GM18508 (cell line): ENCODE data around the gene FXN.

ENCODE experiments used
- ATAC-seq: cut with Tn5 transposase; IDR thresholded peaks from one replicate; pipeline ENCODE4 v1.9.1; 2021; ENCODE audit warnings: moderate number of reproducible peaks; ENCODE audit not compliant: insufficient read depth, unreplicated experiment

Gene FXN

DNA sequence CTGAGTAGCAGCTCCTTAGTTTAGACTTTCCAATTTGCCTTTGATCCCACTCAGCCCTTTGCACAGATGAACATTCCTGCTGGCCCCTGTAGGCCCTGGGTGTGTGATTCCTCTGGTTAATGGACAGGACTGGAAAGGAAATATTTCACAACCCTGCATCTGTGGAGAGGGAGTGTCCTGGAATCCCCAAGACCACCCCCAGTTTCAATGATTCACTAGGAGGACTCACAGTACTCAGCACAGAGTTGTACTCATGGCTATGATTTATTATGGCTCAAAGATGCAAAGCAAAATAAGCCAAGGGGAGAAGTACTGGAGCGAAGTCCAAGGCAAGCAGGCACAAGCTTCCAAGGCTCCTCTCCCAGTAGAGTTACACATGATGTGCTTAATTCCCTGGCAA lies 96.1 kb downstream of the FXN start:
- ATAC-seq, result no peak

DNA sequence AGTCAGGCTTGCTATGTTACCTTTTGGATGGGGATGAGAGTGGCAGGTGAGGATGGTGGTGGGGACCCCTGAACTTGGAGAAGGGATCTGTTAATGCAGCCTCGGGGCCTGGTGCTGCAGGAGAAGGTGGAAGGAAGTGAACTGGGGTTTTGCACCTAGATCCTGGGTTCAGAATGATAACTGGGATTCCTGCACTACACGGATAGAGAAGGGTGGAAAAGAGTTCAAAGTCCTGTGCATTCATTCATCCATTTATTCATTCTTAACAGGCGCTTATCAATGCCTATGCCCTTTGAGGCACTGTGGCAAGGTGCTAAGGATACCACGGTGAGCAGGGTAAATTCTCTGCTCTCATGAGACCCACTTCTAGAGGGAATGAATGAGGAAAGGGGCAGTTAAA lies 96.8 kb downstream of the FXN start:
- ATAC-seq, result no peak

DNA sequence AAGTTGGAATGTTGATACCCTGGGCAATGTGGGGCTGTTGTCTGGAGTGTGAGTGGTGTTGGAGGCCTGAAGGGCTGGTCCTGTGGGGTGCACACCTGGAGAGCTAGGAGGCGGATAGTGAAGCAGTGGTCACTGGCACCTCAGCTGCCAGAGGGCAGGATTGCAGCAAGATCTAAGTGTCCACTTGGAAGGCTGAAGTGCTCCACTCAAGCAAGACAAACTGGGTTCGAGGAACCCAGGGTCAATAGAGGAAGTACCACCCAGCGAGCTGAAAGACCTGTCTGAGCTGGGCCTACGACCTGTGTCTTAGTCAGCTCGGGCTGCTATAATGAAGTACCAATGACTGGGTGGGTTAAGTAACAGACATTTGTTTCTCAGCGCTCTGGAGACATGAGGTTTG lies 98.9 kb downstream of the FXN start:
- no peak for ATAC-seq

DNA sequence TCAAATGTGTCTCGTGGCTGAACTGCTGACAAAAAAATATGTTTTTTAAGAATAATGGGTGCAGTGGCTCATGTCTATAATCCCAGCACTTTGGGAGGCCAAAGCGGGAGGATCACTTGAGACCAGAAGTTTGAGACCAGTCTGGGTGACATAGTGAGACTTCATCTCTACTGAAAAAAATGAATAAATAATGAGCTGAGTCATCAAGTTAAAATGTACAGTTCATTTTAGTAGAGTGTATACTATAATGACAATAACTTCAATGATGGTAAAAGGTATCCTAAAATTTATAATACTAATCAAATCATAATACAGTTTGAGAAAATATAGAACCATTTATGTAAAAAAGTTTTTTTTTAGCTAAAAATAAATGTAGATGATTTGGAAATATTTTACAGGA lies 100.6 kb downstream of the FXN start:
- ATAC-seq, result no peak

DNA sequence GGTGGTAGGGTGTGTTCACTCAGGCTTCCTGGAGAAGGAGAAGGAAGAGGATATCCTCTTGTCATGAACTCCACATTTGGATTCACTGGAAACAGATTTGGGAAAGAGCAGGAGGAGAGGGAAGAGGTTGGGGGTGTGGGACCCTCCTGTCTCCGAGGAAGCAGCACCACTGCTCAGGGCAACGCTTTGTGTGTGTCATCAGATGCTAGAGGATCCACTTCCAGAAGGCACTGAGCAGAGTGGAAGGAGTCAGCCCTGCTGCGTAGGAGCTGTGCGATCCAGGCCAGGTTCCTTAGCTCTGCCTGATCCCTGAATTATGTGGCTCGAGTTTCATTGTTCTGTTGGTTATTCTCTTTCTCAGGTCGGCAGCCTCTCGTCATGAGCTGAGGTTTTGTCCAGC lies 101.2 kb downstream of the FXN start:
- no peak for ATAC-seq

DNA sequence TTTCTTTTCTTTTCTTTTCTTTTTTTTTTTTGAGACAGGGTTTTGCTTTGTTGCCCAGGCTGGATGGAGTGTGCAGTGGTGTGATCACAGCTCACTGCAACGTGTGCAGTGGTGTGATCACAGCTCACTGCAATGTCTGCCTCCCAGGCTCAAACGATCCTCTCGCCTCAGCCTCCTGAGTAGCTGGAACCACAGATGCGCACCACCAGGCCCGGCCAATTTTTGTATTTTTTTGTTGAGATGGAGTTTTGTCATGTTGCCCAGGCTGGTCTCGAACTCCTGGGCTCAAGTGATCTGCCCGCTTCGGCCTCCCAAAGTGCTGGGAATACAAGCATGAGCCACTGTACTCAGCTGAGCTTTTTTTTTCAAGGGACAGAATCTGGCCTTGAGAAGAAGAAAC lies 101.8 kb downstream of the FXN start:
- no peak for ATAC-seq

DNA sequence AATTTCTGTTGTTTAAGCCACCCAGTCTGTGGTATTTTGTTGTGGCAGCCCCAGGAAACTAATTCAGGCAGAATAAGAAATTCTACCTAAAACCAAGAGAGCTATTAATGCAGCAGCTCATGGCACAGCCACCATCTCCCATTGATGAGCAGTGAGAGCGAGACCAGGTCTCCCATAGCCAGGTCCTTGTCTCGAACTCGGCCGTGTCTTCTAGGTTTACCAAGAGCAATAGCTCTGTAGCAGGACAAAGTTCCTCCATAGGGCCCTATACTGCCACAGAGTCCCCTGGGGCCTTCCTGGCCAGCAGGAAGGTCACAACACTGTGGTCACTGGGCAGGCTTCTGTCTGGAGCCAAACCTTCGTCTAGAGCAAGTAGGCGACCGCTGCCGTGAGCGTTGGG lies 104.0 kb downstream of the FXN start:
- ATAC-seq, result no peak

DNA sequence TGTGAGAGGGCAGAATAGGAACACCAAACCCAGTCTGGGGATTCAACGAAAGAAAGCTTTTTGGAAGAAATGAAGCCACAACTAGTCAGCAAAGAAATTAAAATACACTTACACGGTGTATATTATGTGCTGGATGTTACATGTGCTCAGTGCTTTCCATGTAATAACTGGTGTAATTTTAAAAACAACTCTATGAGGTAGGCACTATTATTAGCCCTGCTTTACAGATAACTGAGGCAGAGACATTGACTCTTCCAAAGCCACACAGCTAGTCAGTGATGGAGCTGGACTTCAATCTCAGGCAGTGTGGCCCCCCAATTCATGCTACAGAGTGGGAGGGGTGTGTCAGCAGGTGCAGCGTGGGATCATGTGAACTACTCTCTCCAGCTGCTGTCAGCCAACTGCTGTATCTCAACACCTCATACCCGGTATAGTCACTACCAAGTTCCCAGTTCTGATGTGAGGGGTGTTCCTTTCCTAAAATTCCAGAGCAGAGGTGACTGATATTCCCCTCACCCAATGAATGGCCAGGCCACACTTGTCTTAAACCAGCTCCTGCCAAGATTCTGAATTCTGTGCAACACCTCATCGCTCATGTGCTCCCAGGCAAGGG lies 104.7 kb downstream of the FXN start:
- ATAC-seq, result no peak

DNA sequence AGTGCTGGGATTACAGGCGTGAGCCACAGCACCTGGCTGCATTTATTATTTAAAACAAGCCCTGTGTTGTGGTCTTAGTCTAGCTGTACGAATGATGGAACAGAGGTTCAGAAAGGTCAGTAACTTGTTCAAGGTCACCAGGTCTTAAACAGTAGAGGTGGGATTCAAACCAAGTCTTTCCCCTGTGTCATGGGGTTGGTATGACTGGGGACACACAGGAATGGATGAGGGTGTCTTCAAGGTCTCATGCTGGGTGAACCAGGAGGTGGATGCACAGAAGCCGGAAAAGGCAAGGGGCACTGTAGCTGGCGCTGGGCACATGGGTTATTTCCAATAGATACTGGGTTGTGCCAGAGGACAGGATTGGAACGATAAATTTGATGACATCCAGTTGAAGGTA lies 106.3 kb downstream of the FXN start:
- no peak for ATAC-seq

DNA sequence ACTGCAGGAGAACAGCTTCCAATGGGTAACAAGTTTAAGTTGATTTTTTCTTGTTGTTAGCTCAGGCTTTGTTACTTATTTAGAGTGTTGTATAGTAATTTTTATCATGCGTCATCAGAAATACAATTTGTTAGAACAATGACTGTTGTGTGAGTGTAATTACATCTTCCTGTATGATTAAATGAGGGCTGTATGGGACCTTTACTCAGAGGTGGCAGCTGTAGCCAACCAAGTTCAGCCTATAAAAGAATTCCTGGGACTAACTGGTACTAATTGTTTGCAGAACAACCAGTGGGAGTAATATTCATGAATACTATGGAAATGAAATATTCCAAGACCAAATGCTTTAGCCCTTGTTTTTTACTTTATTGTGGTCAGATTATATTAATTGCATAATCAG lies 107.7 kb downstream of the FXN start:
- ATAC-seq, result no peak

DNA sequence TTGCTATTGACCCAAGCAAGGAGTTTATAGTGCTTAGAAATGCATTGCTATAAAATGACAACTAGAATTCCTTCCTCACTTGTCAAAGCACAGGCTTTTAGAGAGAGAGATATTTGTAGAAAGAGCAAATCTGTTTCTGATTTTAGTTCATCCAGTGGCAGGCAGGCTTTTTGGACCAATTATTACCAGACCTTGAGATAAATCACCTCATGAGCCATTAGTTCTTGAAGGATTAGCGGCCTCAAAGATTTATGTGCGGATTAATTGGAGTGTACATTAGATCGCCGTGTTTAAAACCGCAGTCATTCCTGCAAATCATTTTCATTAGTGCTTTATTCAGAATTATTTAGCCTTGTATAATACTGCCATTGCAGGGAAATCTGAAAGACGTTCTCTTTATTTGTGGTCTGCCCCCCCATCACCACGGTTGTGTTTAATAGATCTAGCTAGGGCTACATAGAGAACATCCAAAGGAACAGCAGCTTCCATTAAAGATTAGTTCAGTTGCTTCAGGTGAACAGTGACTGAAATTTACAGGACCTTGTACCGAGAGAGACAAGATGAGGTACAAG lies 109.7 kb downstream of the FXN start:
- no peak for ATAC-seq

DNA sequence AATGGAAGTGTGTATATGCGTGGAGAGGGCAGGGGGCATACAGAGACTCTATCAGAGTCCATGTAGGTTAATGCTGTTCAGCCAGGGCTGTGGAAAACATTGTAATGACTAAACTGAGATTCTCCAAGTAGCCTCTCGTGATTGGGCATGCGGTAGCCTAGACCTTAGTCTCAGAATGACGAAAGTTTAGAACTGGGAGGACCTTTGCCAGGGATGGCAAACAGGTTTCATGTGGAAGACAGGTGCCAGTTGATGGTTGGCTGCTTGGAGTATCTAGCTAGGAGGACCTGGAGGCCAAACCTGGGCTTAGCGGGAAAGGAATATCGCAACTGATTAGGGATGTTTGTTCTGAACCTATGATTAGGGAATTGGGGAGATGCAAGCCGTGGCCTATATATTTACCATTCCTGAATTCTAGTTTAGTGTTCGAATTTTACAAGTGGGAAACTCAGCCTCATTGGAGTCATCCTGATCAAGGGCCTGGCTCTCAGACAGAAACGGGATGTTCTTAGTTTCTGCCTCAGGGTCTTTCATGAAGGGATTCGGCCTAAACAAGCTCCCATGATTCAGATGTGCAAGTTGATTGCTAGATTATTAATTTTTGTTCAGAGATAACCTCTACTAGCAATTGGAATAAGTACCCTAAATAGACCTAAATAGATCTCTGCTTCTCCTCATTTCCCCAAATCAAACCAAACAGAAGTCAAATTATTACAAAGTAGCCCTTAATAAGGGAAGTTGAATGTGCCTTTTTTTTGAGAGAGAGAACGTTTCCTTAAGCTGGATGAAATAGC lies 111.7 kb downstream of the FXN start:
- ATAC-seq, result no peak

DNA sequence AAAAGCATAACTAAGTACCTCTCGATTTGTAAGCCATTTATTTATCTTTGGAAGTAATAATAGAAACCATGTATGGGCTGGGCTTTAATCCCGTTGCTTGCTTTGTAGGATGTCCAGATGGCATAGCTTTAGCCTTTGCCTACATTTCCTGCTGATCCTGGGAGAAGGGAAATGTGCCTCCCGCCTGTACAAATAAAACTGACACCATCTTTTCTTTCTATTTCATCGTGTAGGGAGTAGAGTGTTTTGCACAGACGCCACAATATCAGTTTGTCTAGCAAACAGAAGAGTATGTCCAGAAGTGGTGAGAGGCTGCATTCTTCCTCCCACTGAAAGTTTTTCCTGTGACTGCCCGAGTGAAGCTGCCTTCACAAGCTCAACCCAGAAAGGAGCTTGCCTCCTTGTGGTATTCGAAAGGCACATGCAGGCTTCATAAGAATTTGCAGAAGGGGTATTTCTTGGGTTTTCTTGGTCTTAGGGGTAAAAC lies 113.8 kb downstream of the FXN start:
- no peak for ATAC-seq
